Measurements from ENCODE around the gene PIK3CD. TPM values are rescaled to one million over a fixed set of nuclear protein-coding genes. Genes with fewer than 3 reads are reported as not detected.
A peak's percentile ranks its signal among the peaks of the same experiment; 100 is the strongest.

PIK3CD gene
- total and polyA plus RNA-seq, 4 donors = 1.8 to 11.3 (median 3.4) TPM

DNA sequence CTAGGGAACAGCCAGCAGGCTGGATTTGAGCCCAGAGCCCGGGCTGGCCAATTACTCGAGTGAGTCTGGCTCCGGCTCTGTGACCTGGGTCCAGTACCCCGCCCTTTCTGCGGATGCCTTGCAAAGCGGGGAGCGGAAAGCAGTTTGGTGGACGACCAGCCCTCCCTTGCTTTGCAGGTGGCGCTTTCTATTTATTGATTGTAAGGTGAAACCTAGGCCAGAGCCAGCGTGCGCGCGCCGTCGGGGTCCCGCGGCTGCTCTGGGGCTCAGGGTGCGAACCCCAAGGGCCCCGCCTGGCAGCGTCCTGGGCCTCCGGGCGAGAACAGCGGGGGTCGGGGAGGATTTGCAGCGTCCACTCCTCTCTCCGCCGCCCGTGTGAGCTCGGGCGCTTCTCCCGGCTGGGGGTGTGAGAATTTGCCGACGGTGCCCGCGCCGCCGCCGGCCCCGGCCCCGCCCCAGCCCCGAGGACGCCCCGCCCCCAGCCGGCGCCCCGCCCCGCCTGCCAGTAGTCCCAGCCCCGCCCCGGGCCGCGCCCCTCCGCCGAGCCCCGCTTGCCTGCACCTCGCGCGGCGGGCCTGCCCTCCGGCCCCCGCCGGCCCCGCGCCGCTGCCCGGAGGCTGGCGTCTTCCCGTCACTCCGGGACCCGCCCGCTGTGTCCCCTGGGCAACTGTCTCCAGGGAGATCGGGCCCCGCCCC, 37.6 kb downstream of the PIK3CD start:
- Histone ChIP-seq H3K4me3 (ENCODE audit: low read depth in 1 of 3, low read length in 3 of 3) (peak overlapping the region; percentile 2 to 76 (median 63)), H3K4me1 (ENCODE audit: control insufficient read depth in 4 of 4, insufficient read depth in 4 of 4, low read length in 3 of 4) (peaks cover 8 to 28% (median 18%) of the 10 kb centered on the region in 4 donors), H3K27ac (ENCODE audit: low read depth in 1 of 2, low read length in 2 of 2) (no peak overlapping the region), H3K9me3 (ENCODE audit: control insufficient read depth in 4 of 4, low read length in 3 of 4) (no peaks in the 10 kb centered on the region), H3K27me3 (ENCODE audit: control insufficient read depth in 4 of 4, insufficient read depth in 4 of 4, low read length in 3 of 4) (no peaks in the 10 kb centered on the region), H3K9ac (ENCODE audit: low read depth in 1 of 2, low read length in 2 of 2) (no peak overlapping the region), H3K36me3 (ENCODE audit: control insufficient read depth in 4 of 4, insufficient read depth in 3 of 4, low read depth in 1 of 4, low read length in 3 of 4) (no peaks in the 10 kb centered on the region)
- TF ChIP-seq FOXA2 (IDR thresholded peaks at IDR 0.05) (no peak), FOXA1 (IDR thresholded peaks at IDR 0.05) (no peak), EGR1 (IDR thresholded peaks at IDR 0.05; ENCODE audit: low read depth in 2 of 2) (no peak), JUND (IDR thresholded peaks at IDR 0.05) (no peak), HNF4A (conservative IDR thresholded peaks at IDR 0.05) (no peak)
- TF ChIP-seq, protein P1, sequence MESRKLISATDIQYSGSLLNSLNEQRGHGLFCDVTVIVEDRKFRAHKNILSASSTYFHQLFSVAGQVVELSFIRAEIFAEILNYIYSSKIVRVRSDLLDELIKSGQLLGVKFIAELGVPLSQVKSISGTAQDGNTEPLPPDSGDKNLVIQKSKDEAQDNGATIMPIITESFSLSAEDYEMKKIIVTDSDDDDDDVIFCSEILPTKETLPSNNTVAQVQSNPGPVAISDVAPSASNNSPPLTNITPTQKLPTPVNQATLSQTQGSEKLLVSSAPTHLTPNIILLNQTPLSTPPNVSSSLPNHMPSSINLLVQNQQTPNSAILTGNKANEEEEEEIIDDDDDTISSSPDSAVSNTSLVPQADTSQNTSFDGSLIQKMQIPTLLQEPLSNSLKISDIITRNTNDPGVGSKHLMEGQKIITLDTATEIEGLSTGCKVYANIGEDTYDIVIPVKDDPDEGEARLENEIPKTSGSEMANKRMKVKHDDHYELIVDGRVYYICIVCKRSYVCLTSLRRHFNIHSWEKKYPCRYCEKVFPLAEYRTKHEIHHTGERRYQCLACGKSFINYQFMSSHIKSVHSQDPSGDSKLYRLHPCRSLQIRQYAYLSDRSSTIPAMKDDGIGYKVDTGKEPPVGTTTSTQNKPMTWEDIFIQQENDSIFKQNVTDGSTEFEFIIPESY (IDR thresholded peaks at IDR 0.05) = no peak
- WGBS = 1% methylated on average over 72 of the region's 72 CpGs
- peak; percentile 87 for DNase-seq (ENCODE audit: low spot score)

DNA sequence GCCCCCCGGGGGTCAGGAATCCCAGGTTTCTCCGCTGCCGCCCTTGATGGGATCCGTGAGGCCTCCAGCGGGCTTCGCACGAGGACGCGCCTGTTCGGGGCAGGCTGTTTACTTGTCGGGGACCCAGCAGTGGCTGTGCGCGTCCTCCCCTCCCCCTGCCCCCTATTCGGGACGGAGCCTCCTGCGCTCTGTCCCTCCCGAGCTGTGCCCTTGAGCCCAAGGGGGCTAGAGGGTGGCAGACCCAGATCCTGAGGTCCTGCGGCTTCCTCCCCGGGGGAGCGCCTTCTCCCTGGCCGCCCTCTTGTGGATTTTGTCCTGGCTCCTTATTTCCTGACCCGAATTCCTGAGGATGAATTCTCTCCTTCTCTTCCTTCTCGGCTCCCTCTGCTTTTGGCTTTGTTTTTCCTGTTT, 38.4 kb downstream of the PIK3CD start:
- no peak for DNase-seq (ENCODE audit: low spot score)
- peaks cover 8 to 28% (median 18%) of the 10 kb centered on the region in 4 donors for H3K4me1 ChIP-seq (ENCODE audit: control insufficient read depth in 4 of 4, insufficient read depth in 4 of 4, low read length in 3 of 4)
- H3K9me3 ChIP-seq (ENCODE audit: control insufficient read depth in 4 of 4, low read length in 3 of 4) = no peaks in the 10 kb centered on the region
- no peak overlapping the region for H3K9ac ChIP-seq (ENCODE audit: low read depth in 1 of 2, low read length in 2 of 2)
- no peak overlapping the region for H3K27ac ChIP-seq (ENCODE audit: low read depth in 1 of 2, low read length in 2 of 2)
- H3K36me3 ChIP-seq (ENCODE audit: control insufficient read depth in 4 of 4, insufficient read depth in 3 of 4, low read depth in 1 of 4, low read length in 3 of 4) = no peaks in the 10 kb centered on the region
- WGBS = 22% methylated on average over 23 of the region's 23 CpGs
- TF ChIP-seq RAD21 (IDR thresholded peaks at IDR 0.05) (no peak), FOXA1 (IDR thresholded peaks at IDR 0.05) (no peak), NR2F2 (IDR thresholded peaks at IDR 0.05) (no peak), FOXA2 (IDR thresholded peaks at IDR 0.05) (no peak)
- TF ChIP-seq, protein P2, sequence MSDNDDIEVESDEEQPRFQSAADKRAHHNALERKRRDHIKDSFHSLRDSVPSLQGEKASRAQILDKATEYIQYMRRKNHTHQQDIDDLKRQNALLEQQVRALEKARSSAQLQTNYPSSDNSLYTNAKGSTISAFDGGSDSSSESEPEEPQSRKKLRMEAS (IDR thresholded peaks at IDR 0.05) = no peak
- no peaks in the 10 kb centered on the region for H3K27me3 ChIP-seq (ENCODE audit: control insufficient read depth in 4 of 4, insufficient read depth in 4 of 4, low read length in 3 of 4)
- peak overlapping the region in 1 of 3 donors; percentile 76 for H3K4me3 ChIP-seq (ENCODE audit: low read depth in 1 of 3, low read length in 3 of 3)

DNA sequence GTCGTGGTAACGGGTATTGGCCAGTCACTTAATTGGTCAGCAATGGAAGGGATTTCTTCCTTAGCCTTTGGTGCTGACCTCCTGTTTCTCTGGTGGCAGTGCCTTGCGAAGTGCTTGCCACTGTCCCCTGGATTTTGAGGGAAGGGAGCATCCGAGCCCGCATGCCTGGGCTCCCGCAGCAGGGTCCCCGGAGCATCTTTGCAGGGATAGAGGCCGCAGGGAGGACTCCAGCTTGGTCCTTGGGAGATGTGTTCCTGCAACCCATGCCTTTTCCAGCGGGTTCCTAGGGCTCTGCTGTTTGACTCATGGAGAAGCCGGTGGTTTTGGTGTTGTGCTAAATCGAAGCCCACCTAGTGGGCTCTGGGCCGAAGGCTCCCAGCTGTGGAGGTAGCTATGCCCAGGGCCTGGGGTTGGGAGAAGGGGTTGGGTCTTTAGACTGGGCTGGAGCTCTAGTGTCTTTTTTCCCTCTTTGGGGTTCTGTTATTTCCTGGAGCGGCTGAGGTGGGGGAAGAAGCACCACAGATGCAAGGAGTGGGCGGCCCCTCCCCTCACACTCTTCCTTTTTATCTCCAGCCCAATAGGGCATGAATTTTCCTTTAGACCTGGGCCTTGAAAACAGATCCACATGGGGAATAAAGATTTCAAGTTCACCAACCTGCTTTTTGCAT, 39.0 kb downstream of the PIK3CD start:
- H3K4me1 ChIP-seq (ENCODE audit: control insufficient read depth in 4 of 4, insufficient read depth in 4 of 4, low read length in 3 of 4) = peaks cover 8 to 28% (median 18%) of the 10 kb centered on the region in 4 donors

DNA sequence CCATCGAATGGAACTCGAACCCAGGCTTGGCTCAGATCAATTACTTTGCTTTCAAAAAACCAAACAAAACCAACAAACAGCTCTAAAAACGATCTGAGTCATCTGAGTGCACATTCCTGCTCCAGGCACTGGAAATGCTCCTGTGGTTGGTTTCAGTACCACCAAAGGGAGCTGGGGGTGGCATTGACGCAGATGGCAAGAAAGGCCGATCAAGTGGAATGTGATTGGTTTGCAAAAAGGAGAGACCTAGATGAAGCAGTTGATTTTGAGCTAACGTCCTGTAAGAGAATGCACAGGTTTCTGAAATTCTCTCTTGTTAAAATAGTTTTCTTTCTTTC, 39.5 kb downstream of the PIK3CD start:
- Histone ChIP-seq H3K27ac (ENCODE audit: low read depth in 1 of 2, low read length in 2 of 2) (no peak overlapping the region), H3K4me3 (ENCODE audit: low read depth in 1 of 3, low read length in 3 of 3) (no peak overlapping the region), H3K27me3 (ENCODE audit: control insufficient read depth in 4 of 4, insufficient read depth in 4 of 4, low read length in 3 of 4) (no peaks in the 10 kb centered on the region), H3K9ac (ENCODE audit: low read depth in 1 of 2, low read length in 2 of 2) (no peak overlapping the region), H3K4me1 (ENCODE audit: control insufficient read depth in 4 of 4, insufficient read depth in 4 of 4, low read length in 3 of 4) (peaks cover 8 to 28% (median 18%) of the 10 kb centered on the region in 4 donors), H3K36me3 (ENCODE audit: control insufficient read depth in 4 of 4, insufficient read depth in 3 of 4, low read depth in 1 of 4, low read length in 3 of 4) (no peaks in the 10 kb centered on the region), H3K9me3 (ENCODE audit: control insufficient read depth in 4 of 4, low read length in 3 of 4) (no peaks in the 10 kb centered on the region)
- DNase-seq (ENCODE audit: low spot score) = no peak
- WGBS = 69% methylated on average over 6 of the region's 6 CpGs
- TF ChIP-seq, protein P1 (IDR thresholded peaks at IDR 0.05) = no peak
- TF ChIP-seq NR2F2 (IDR thresholded peaks at IDR 0.05) (no peak), FOXA1 (IDR thresholded peaks at IDR 0.05) (no peak), RXRA (IDR thresholded peaks at IDR 0.05) (no peak), GABPA (IDR thresholded peaks at IDR 0.05 in 1 of 2, conservative IDR thresholded peaks at IDR 0.05 in 1 of 2) (no peak), HNF4G (IDR thresholded peaks at IDR 0.05) (no peak), EGR1 (IDR thresholded peaks at IDR 0.05; ENCODE audit: low read depth in 2 of 2) (no peak), RAD21 (IDR thresholded peaks at IDR 0.05) (no peak), SP1 (IDR thresholded peaks at IDR 0.05) (no peak), JUND (IDR thresholded peaks at IDR 0.05) (no peak)
- TF ChIP-seq, protein P3, sequence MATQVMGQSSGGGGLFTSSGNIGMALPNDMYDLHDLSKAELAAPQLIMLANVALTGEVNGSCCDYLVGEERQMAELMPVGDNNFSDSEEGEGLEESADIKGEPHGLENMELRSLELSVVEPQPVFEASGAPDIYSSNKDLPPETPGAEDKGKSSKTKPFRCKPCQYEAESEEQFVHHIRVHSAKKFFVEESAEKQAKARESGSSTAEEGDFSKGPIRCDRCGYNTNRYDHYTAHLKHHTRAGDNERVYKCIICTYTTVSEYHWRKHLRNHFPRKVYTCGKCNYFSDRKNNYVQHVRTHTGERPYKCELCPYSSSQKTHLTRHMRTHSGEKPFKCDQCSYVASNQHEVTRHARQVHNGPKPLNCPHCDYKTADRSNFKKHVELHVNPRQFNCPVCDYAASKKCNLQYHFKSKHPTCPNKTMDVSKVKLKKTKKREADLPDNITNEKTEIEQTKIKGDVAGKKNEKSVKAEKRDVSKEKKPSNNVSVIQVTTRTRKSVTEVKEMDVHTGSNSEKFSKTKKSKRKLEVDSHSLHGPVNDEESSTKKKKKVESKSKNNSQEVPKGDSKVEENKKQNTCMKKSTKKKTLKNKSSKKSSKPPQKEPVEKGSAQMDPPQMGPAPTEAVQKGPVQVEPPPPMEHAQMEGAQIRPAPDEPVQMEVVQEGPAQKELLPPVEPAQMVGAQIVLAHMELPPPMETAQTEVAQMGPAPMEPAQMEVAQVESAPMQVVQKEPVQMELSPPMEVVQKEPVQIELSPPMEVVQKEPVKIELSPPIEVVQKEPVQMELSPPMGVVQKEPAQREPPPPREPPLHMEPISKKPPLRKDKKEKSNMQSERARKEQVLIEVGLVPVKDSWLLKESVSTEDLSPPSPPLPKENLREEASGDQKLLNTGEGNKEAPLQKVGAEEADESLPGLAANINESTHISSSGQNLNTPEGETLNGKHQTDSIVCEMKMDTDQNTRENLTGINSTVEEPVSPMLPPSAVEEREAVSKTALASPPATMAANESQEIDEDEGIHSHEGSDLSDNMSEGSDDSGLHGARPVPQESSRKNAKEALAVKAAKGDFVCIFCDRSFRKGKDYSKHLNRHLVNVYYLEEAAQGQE (IDR thresholded peaks at IDR 0.05) = no peak

More for the DNA sequence above, 39.0 kb downstream of the PIK3CD start:
- no peak for DNase-seq (ENCODE audit: low spot score)
- Histone ChIP-seq H3K27me3 (ENCODE audit: control insufficient read depth in 4 of 4, insufficient read depth in 4 of 4, low read length in 3 of 4) (no peaks in the 10 kb centered on the region), H3K36me3 (ENCODE audit: control insufficient read depth in 4 of 4, insufficient read depth in 3 of 4, low read depth in 1 of 4, low read length in 3 of 4) (no peaks in the 10 kb centered on the region), H3K4me3 (ENCODE audit: low read depth in 1 of 3, low read length in 3 of 3) (no peak overlapping the region), H3K27ac (ENCODE audit: low read depth in 1 of 2, low read length in 2 of 2) (no peak overlapping the region), H3K9me3 (ENCODE audit: control insufficient read depth in 4 of 4, low read length in 3 of 4) (no peaks in the 10 kb centered on the region), H3K9ac (ENCODE audit: low read depth in 1 of 2, low read length in 2 of 2) (no peak overlapping the region)
- TF ChIP-seq YY1 (IDR thresholded peaks at IDR 0.05) (no peak), TAF1 (conservative IDR thresholded peaks at IDR 0.05) (no peak)
- 65% methylated on average over 14 of the region's 14 CpGs for WGBS

Data from liver (tissue), 9 donors.